GM18526 (cell line): Measurements from ENCODE around the gene PTGR3.

Experiments used
- POLR2A ChIP-seq: IDR thresholded peaks from 3 replicates; pipeline ENCODE4 v1.6.1; 2011; ENCODE audit not compliant: insufficient read length; ENCODE audit errors: extremely low read depth

The PTGR3 gene

GRCh38 chr18:75209129-75209950 is at the start of gene PTGR3:
TSS of gene PTGR3 (minus strand) at chr18:75209139. CDS start at chr18:75209058, 81 bp downstream.
- TF ChIP-seq POLR2A: peak; percentile 59

GRCh38 chr18:75257605-75258004 is 48.7 kb upstream of the PTGR3 start:
- no peak for TF ChIP-seq POLR2A

- no peak for TF ChIP-seq POLR2A
Measured at GRCh38 chr18:75256376-75256775, 47.4 kb upstream of the PTGR3 start.

GRCh38 chr18:75255094-75255493 is 46.2 kb upstream of the PTGR3 start:
- TF ChIP-seq POLR2A: no peak

- no peak for TF ChIP-seq POLR2A
Measured at GRCh38 chr18:75253784-75254183, 44.8 kb upstream of the PTGR3 start.

GRCh38 chr18:75253043-75253442 is 44.1 kb upstream of the PTGR3 start:
- TF ChIP-seq POLR2A: no peak

- no peak for TF ChIP-seq POLR2A
Measured at GRCh38 chr18:75252136-75252535, 43.2 kb upstream of the PTGR3 start.

GRCh38 chr18:75251466-75251865 is 42.5 kb upstream of the PTGR3 start:
- no peak for TF ChIP-seq POLR2A

GRCh38 chr18:75250471-75250821 is 41.5 kb upstream of the PTGR3 start:
- no peak for TF ChIP-seq POLR2A

- no peak for TF ChIP-seq POLR2A
Measured at GRCh38 chr18:75249672-75250470, 40.9 kb upstream of the PTGR3 start.

GRCh38 chr18:75249175-75249518 is 40.2 kb upstream of the PTGR3 start:
- no peak for TF ChIP-seq POLR2A

GRCh38 chr18:75248426-75249174 is 39.7 kb upstream of the PTGR3 start:
- TF ChIP-seq POLR2A: no peak

- no peak for TF ChIP-seq POLR2A
Measured at GRCh38 chr18:75247611-75248421, 38.9 kb upstream of the PTGR3 start.

GRCh38 chr18:75246721-75247610 is 38.0 kb upstream of the PTGR3 start:
- TF ChIP-seq POLR2A: no peak
